GM12892 (cell line): ENCODE results near the gene SLC46A3.

ENCODE experiments used
- POLR2AphosphoS5 ChIP-seq: IDR thresholded peaks from 2 replicates; pipeline ENCODE4 v1.6.1; 2011; ENCODE audit warnings: low read depth, low read length, control low read depth
- TAF1 ChIP-seq: IDR thresholded peaks from 2 replicates; pipeline ENCODE4 v1.6.1; 2011; ENCODE audit warnings: low read depth, mild to moderate bottlenecking, control low read depth, low read length, borderline replicate concordance

GRCh38 chr13:28659621-28659970 lies 59.2 kb downstream of the SLC46A3 start:
- TF ChIP-seq POLR2AphosphoS5 = no peak
- TF ChIP-seq TAF1 = no peak
